ENCODE data around the gene HOXA10. TPM values are rescaled to one million over a fixed set of nuclear protein-coding genes. Genes with fewer than 3 reads are reported as not detected.
A peak's percentile ranks its signal among the peaks of the same experiment; 100 is the strongest.

The HOXA10 gene
- total and polyA plus RNA-seq, 2 donors (not counting 1 experiment from before 2014, with no cell fraction given): 0.17 to 1.00 TPM

DNA sequence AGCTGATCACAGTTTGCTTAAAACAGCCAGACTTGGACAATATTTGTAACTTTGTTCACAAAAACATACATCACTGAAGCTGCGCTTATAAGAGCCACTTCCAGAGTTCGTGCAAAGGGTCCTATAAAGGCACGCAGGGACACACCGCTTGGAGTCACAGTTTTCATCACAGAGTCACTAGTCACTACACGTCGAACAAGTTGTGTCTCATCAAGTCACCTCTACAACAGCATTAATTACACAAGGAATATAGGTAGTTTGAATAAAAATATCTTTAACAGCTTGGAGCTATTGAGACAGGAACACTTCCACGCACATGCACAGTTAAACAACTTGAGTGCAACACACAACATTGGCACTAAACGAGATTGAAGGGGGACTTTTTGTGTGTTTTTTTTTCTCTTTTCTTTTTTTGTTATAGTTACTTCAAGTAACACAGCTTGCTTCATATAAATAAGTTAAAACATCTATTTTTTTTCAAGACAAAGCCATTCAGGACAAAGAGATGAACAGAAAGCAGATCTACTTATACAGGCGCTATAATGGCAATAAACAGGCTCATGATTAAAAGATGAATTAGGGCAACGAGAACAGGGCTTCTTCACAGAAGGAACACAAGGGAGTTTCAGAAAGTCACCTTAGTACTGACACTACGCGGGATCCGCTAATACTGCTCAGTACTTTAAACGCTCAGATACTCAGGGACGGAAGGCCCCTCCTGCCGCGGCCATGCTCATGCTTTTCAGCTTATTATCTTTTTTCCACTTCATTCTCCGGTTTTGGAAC, 32.8 kb downstream of the HOXA10 start:
- peak overlapping the region; percentile 89 to 99 (median 94) for H3K4me3 ChIP-seq (replicated peaks in 1 of 4; ENCODE audit: control extremely low read depth in 1 of 4, insufficient read depth in 1 of 4, low read depth in 3 of 4, low read length in 4 of 4)
- peaks cover 15% of the 10 kb centered on the region for H3K4me1 ChIP-seq (ENCODE audit: control insufficient read depth, extremely low read depth, insufficient read depth, low read length)
- H3K9me3 ChIP-seq (ENCODE audit: control insufficient read depth, insufficient read depth, low read depth, low read length): no peaks in the 10 kb centered on the region
- no peak for DNase-seq (ENCODE audit: low read depth in 2 of 2)
- peaks cover 85% of the 10 kb centered on the region for H3K79me2 ChIP-seq (ENCODE audit: control insufficient read depth, insufficient read depth, low read length)
- peak overlapping the region; percentile 98 for H3K9ac ChIP-seq (ENCODE audit: insufficient read depth, low read length)
- H3K27ac ChIP-seq (ENCODE audit: insufficient read depth, low read length): peak overlapping the region; percentile 98
- no peaks in the 10 kb centered on the region for H4K20me1 ChIP-seq (ENCODE audit: control insufficient read depth, extremely low read depth, insufficient read depth, low read length)
- no peak overlapping the region for H2AFZ ChIP-seq (ENCODE audit: low read length)
- H3K4me2 ChIP-seq (ENCODE audit: extremely low read depth, insufficient read depth, low read length): peak overlapping the region; percentile 99
- TF ChIP-seq EZH2 (IDR thresholded peaks at IDR 0.05; ENCODE audit: low read length, missing control alignments): no peak
- TF ChIP-seq, protein P1, sequence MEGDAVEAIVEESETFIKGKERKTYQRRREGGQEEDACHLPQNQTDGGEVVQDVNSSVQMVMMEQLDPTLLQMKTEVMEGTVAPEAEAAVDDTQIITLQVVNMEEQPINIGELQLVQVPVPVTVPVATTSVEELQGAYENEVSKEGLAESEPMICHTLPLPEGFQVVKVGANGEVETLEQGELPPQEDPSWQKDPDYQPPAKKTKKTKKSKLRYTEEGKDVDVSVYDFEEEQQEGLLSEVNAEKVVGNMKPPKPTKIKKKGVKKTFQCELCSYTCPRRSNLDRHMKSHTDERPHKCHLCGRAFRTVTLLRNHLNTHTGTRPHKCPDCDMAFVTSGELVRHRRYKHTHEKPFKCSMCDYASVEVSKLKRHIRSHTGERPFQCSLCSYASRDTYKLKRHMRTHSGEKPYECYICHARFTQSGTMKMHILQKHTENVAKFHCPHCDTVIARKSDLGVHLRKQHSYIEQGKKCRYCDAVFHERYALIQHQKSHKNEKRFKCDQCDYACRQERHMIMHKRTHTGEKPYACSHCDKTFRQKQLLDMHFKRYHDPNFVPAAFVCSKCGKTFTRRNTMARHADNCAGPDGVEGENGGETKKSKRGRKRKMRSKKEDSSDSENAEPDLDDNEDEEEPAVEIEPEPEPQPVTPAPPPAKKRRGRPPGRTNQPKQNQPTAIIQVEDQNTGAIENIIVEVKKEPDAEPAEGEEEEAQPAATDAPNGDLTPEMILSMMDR (conservative IDR thresholded peaks at IDR 0.05 in 1 of 2, IDR thresholded peaks at IDR 0.05 in 1 of 2; ENCODE audit: low read depth in 1 of 2, low read length in 2 of 2): no peak
- peaks cover 2% of the 10 kb centered on the region for H3K36me3 ChIP-seq (ENCODE audit: control insufficient read depth, insufficient read depth, low read length)
- no peaks in the 10 kb centered on the region for H3K27me3 ChIP-seq (ENCODE audit: control insufficient read depth, insufficient read depth, low read length)

DNA sequence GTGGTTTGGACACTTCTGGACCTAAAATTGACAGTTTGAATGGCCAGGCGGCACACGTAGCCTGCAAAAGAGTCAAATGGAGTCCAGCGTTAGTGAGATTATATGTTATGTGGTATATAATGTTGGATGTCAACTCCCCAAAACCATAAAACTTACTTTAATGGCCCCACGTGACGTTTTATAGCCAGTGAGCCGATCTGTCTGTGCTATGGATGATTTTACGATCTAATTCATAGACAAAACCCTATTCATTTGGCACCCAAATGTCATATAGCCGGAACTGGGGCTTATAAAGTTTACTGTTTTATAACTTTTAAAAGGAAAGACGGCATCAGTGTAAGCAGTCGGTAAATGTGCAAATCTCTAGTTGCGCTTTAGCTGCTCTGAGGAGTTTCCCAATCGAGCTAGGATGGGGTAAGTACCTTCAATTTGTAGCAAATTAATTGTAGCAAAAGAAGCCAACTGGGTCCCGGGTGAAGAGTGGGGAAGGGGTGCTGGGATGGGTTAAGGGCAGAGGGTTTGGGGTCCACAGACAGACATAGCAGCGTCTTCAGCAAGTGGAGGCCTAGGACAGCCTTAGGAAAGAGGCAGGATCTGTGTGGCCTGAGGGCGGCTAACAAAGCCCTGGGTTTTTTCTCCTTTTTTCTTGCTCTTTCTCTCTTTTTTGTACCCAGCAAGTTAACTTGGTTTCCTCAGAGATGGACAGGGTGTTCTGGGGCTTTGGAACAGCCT, 33.8 kb downstream of the HOXA10 start:
- H3K27ac ChIP-seq (ENCODE audit: insufficient read depth, low read length): peak overlapping the region; percentile 98
- DNase-seq (ENCODE audit: low read depth in 2 of 2): no peak
- H3K4me3 ChIP-seq (replicated peaks in 1 of 4; ENCODE audit: control extremely low read depth in 1 of 4, insufficient read depth in 1 of 4, low read depth in 3 of 4, low read length in 4 of 4): peak overlapping the region; percentile 89 to 99 (median 94)
- no peaks in the 10 kb centered on the region for H3K9me3 ChIP-seq (ENCODE audit: control insufficient read depth, insufficient read depth, low read depth, low read length)
- peaks cover 79% of the 10 kb centered on the region for H3K79me2 ChIP-seq (ENCODE audit: control insufficient read depth, insufficient read depth, low read length)
- H3K27me3 ChIP-seq (ENCODE audit: control insufficient read depth, insufficient read depth, low read length): no peaks in the 10 kb centered on the region
- peak overlapping the region; percentile 99 for H3K4me2 ChIP-seq (ENCODE audit: extremely low read depth, insufficient read depth, low read length)
- H2AFZ ChIP-seq (ENCODE audit: low read length): no peak overlapping the region
- peak overlapping the region; percentile 82 for H3K9ac ChIP-seq (ENCODE audit: insufficient read depth, low read length)
- TF ChIP-seq EZH2 (IDR thresholded peaks at IDR 0.05; ENCODE audit: low read length, missing control alignments): no peak
- TF ChIP-seq, protein P1 (conservative IDR thresholded peaks at IDR 0.05 in 1 of 2, IDR thresholded peaks at IDR 0.05 in 1 of 2; ENCODE audit: low read depth in 1 of 2, low read length in 2 of 2): no peak
- H3K36me3 ChIP-seq (ENCODE audit: control insufficient read depth, insufficient read depth, low read length): peaks cover 2% of the 10 kb centered on the region
- H4K20me1 ChIP-seq (ENCODE audit: control insufficient read depth, extremely low read depth, insufficient read depth, low read length): no peaks in the 10 kb centered on the region
- peaks cover 18% of the 10 kb centered on the region for H3K4me1 ChIP-seq (ENCODE audit: control insufficient read depth, extremely low read depth, insufficient read depth, low read length)
